Body of pancreas (tissue), 4 donors: ENCODE measurements around the gene ATG101. TPM values are rescaled to one million over a fixed set of nuclear protein-coding genes. Genes with fewer than 3 reads are reported as not detected.

ENCODE experiments used
- ATAC-seq: fragments of 150-250 bp; one replicate; pipeline ENCODE4 v1.9.1; 2016
- DNase-seq, 4 donors: peaks; one replicate each; pipeline ENCODE4 v3.0.0-alpha.2; 2019
- H3K27ac ChIP-seq, 4 donors: fragments of 200-600 bp; sonication (generic); 1 replicate in 3 of 4; 2 replicates in 1 of 4; pipeline versions ENCODE4 v1.5.1 to v1.6.1; 2016 to 2019; ENCODE audit warnings: mild to moderate bottlenecking in 1 of 4, mixed read lengths in 1 of 4, moderate library complexity in 1 of 4
- H3K27me3 ChIP-seq, 2 donors: fragments of 200-600 bp; sonication (generic); one replicate each; pipeline ENCODE4 v1.6.0; 2016; ENCODE audit warnings: mild to moderate bottlenecking in 1 of 2
- H3K36me3 ChIP-seq, 2 donors: fragments of 200-600 bp; sonication (generic); replicated peaks in 1 of 2; 2 replicates each; pipeline ENCODE4 v1.5.1; 2016; ENCODE audit warnings: low read depth in 2 of 2; ENCODE audit not compliant: insufficient read depth in 1 of 2
- H3K4me1 ChIP-seq: fragments of 200-600 bp; sonication (generic); one replicate; pipeline ENCODE4 v1.6.0; 2016
- H3K4me3 ChIP-seq, 2 donors: fragments of 200-600 bp; sonication (generic); 1 replicate in 1 of 2; 2 replicates in 1 of 2; pipeline ENCODE4 v1.5.1; 2016 to 2019
- H3K9me3 ChIP-seq, 3 donors: fragments of 200-600 bp; sonication (generic); 1 replicate in 2 of 3; 2 replicates in 1 of 3; pipeline ENCODE4 v1.5.1; 2016
- POLR2A ChIP-seq, 3 donors: fragments of 450-650 bp; IDR thresholded peaks; one replicate each; pipeline ENCODE4 v1.6.1; 2016; ENCODE audit warnings: antibody characterized with exemption in 3 of 3, mild to moderate bottlenecking in 2 of 3
- WGBS, 2 donors: methylation state at CpG; one replicate each; pipeline ENCODE4 v1.1.5; 2017; 5-methylcytosine and 5-hydroxymethylcytosine counted together
- intact Hi-C: fragments of 100-400 bp; cut with DNase I; formaldehyde crosslinking; loops from one replicate; pipeline ENCODE4 v1.15.1; 2023
- total RNA-seq, 2 donors: library from RNA; depleted of rRNA; stranded (reverse); fragments of >200 nt; gene quantifications; one replicate each; pipeline ENCODE4 v1.1.0, GENCODE V29; 2016
- TF ChIP-seq, protein P1 (sequence below), 7 experiments: fragments of 450-650 bp in 4 of 7; fragments of 200-600 bp in 3 of 7; sonication (generic) in 3 of 7; IDR thresholded peaks; one replicate each; pipeline ENCODE4 v1.5.1; 2016 to 2019; ENCODE audit warnings: antibody characterized with exemption in 7 of 7

ATG101 gene
- total RNA-seq, 2 donors from 2014 or later: 25.7 to 25.9 TPM

DNA sequence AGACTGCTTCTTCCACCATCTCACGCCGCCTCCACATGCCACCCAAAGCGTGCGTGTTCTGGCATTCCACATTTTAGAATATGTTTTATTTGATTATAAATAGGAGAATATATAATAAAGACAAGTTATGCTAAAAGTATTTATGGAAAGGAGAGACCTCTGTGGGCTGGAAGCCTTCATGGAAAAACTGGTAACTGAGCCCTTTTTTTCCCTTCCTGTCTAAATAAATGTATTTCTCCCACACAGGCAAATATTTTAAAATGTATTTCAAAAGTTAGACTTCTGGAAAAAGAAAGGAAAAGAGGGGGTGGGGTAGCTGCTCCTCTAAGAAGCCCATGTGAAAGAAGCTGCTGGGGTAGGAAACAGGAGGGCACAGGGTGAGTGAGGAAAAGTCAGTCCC lies 34.6 kb upstream of the ATG101 start:
- Histone ChIP-seq H3K4me1 (peaks cover 43% of the 10 kb centered on the region), H3K9me3 (no peaks in the 10 kb centered on the region), H3K27ac (no peak overlapping the region), H3K27me3 (no peaks in the 10 kb centered on the region), H3K36me3 (no peaks in the 10 kb centered on the region), H3K4me3 (no peak overlapping the region)
- 93 to 97% methylated on average over 4 of the region's 4 CpGs for WGBS, 2 donors
- TF ChIP-seq, protein P1, sequence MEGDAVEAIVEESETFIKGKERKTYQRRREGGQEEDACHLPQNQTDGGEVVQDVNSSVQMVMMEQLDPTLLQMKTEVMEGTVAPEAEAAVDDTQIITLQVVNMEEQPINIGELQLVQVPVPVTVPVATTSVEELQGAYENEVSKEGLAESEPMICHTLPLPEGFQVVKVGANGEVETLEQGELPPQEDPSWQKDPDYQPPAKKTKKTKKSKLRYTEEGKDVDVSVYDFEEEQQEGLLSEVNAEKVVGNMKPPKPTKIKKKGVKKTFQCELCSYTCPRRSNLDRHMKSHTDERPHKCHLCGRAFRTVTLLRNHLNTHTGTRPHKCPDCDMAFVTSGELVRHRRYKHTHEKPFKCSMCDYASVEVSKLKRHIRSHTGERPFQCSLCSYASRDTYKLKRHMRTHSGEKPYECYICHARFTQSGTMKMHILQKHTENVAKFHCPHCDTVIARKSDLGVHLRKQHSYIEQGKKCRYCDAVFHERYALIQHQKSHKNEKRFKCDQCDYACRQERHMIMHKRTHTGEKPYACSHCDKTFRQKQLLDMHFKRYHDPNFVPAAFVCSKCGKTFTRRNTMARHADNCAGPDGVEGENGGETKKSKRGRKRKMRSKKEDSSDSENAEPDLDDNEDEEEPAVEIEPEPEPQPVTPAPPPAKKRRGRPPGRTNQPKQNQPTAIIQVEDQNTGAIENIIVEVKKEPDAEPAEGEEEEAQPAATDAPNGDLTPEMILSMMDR (IDR thresholded peaks at IDR 0.05): no peak
- TF ChIP-seq POLR2A (IDR thresholded peaks at IDR 0.05): no peak
- ATAC-seq: no peak
- no peak for DNase-seq
- intact Hi-C loops: no loop called here

- ATAC-seq (no peak), DNase-seq (peak in 1 of 4 donors; percentile 16)
- Histone ChIP-seq H3K36me3 (no peaks in the 10 kb centered on the region), H3K9me3 (no peaks in the 10 kb centered on the region), H3K27ac (peak overlapping the region; percentile 80 to 96 (median 90)), H3K4me1 (peaks cover 43% of the 10 kb centered on the region), H3K27me3 (no peaks in the 10 kb centered on the region), H3K4me3 (no peak overlapping the region)
- TF ChIP-seq POLR2A (IDR thresholded peaks at IDR 0.05): no peak
- TF ChIP-seq, protein P1 (IDR thresholded peaks at IDR 0.05): no peak
- 85 to 88% methylated on average over 2 of the region's 2 CpGs for WGBS, 2 donors
- intact Hi-C loops: no loop called here
Observed at GRCh38 chr12:52035926-52036325, 33.9 kb upstream of the ATG101 start.

DNA sequence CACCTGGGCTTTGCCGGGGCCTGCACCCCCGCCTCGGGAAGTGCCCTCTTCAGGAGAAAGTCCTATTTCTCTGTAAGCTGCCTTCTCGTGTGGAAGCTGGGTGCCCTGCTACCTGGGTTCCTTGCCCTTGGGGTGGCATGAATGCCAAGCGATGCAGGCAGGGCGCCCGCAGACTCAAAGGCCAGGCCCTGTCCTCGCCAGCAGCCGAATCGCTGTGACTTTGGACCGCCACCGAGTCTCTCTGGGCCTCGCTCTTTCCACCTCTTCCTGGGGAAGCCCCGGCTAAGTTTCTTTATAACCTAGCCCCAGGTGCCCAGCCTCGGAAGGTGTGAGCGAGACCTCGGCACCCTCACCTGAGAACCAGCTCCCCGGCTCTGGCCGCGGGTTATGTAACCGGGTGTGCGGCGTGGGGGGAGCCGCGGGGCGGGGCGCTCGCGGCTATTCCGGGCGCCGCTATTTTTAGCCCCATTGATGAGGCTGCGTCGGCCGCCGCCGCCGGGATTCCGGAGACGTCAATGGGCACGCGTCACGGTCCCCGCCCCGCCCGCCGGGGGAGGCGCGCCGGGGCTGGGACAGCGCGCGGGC lies 33.1 kb upstream of the ATG101 start:
- Histone ChIP-seq H3K36me3 (no peaks in the 10 kb centered on the region), H3K4me1 (peaks cover 47% of the 10 kb centered on the region), H3K9me3 (no peaks in the 10 kb centered on the region), H3K27ac (peak overlapping the region; percentile 80 to 96 (median 90)), H3K27me3 (no peaks in the 10 kb centered on the region), H3K4me3 (no peak overlapping the region)
- 6 to 71% methylated on average over 3 to 32 of the region's 53 CpGs for WGBS, 2 donors
- intact Hi-C loops: no loop called here
- DNase-seq: peak; percentile 90 to 95 (median 92)
- peak; percentile 66 to 83 (median 83) for TF ChIP-seq POLR2A (IDR thresholded peaks at IDR 0.05)
- TF ChIP-seq, protein P1 (IDR thresholded peaks at IDR 0.05): no peak
- peak; percentile 69 for ATAC-seq

DNA sequence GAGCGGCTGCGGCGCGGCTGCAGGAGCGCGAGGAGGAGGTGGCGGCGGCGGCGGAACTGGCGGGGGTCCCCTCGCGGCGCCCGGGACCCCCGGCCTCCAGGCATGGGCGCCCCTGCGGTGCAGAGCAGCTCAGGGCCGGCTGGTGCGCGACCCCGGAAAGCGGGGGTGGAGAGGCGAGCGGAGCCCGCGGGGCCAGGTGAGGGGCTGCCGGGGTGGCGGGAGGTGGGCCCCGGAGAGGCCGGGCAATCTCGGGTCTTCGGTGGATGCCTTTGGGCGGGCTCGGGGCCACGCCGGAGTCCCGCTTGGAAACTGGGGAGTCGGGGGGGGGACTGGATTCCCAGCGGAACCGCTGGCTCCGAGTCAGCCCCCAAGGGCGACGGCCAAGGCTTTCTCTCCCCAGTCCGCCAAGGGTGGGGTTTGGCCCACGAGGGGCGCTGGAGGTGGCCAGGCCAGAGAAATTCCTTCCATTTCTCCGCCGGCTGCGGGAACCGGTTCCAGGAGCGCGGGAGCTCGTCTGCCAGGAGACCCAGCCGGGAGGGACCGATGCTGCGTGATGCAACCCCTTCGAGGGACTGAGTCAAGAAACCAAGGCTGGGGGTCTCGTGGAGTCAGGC lies 32.4 kb upstream of the ATG101 start:
- peaks cover 43% of the 10 kb centered on the region for H3K4me1 ChIP-seq
- H3K27me3 ChIP-seq: no peaks in the 10 kb centered on the region
- DNase-seq (peak; percentile 60 to 75 (median 65)), ATAC-seq (peak; percentile 7)
- H3K27ac ChIP-seq: peak overlapping the region; percentile 80 to 92 (median 88)
- TF ChIP-seq POLR2A (IDR thresholded peaks at IDR 0.05): peak in 2 of 3 donors; percentile 29 to 34
- TF ChIP-seq, protein P1 (IDR thresholded peaks at IDR 0.05): peak in 2 of 7 experiments; percentile 16 to 23
- no peaks in the 10 kb centered on the region for H3K9me3 ChIP-seq
- H3K4me3 ChIP-seq: peak overlapping the region in 1 of 2 donors; percentile 57
- no peaks in the 10 kb centered on the region for H3K36me3 ChIP-seq
- intact Hi-C loops: no loop called here
- 1 to 8% methylated on average over 2 to 43 of the region's 59 CpGs for WGBS, 2 donors
